Erythroblast (primary cell): ENCODE data around the gene CTF1.

Experiments
- GATA1 ChIP-seq: IDR thresholded peaks from 2 replicates; pipeline ENCODE4 v1.6.1; 2011; ENCODE audit warnings: low read depth, mild to moderate bottlenecking, control low read depth, low read length, moderate library complexity
- POLR2A ChIP-seq: IDR thresholded peaks from 2 replicates; pipeline ENCODE4 v1.6.1; 2011; ENCODE audit warnings: mild to moderate bottlenecking, low read length

GRCh38 chr16:30870904-30871303, 25.5 kb upstream of the CTF1 start:
- TF ChIP-seq POLR2A, result no peak
- TF ChIP-seq GATA1, result no peak
